ENCODE results near the gene OR5K1.

The OR5K1 gene

GRCh38 chr3:98462901-98463300 is at the start of gene OR5K1:
Gene OR5K1, plus strand, starts transcription at chr3:98463201. Its CDS starts 6,376 bp downstream, at chr3:98469577.
- DNase-seq (ENCODE audit: low read depth in 2 of 2) = no peak

- no peak for DNase-seq (ENCODE audit: low read depth in 2 of 2)
These were observed 30.4 kb upstream of the OR5K1 start for GRCh38 chr3:98432575-98432974.

- DNase-seq (ENCODE audit: low read depth in 2 of 2) = no peak
These were observed 29.2 kb upstream of the OR5K1 start for GRCh38 chr3:98433764-98434163.

GRCh38 chr3:98434412-98434811 is 28.6 kb upstream of the OR5K1 start:
- no peak for DNase-seq (ENCODE audit: low read depth in 2 of 2)

- DNase-seq (ENCODE audit: low read depth in 2 of 2) = no peak
These were observed 22.7 kb upstream of the OR5K1 start for GRCh38 chr3:98440283-98440682.

- no peak for DNase-seq (ENCODE audit: low read depth in 2 of 2)
These were observed 17.0 kb upstream of the OR5K1 start for GRCh38 chr3:98445949-98446406.

GRCh38 chr3:98449606-98450193 is 13.3 kb upstream of the OR5K1 start:
- no peak for DNase-seq (ENCODE audit: low read depth in 2 of 2)

GRCh38 chr3:98450372-98450771 is 12.6 kb upstream of the OR5K1 start:
- no peak for DNase-seq (ENCODE audit: low read depth in 2 of 2)

GRCh38 chr3:98453827-98454226 is 9.2 kb upstream of the OR5K1 start:
- no peak for DNase-seq (ENCODE audit: low read depth in 2 of 2)

- DNase-seq (ENCODE audit: low read depth in 2 of 2) = no peak
These were observed 8.1 kb upstream of the OR5K1 start for GRCh38 chr3:98454929-98455328.

- DNase-seq (ENCODE audit: low read depth in 2 of 2) = no peak
These were observed 5.5 kb upstream of the OR5K1 start for GRCh38 chr3:98457543-98457942.

- DNase-seq (ENCODE audit: low read depth in 2 of 2) = no peak
These were observed 2.8 kb upstream of the OR5K1 start for GRCh38 chr3:98460220-98460619.

- DNase-seq (ENCODE audit: low read depth in 2 of 2) = no peak
These were observed 19.9 kb downstream of the OR5K1 start for GRCh38 chr3:98482717-98483482.

GRCh38 chr3:98483626-98484025 is 20.6 kb downstream of the OR5K1 start:
- DNase-seq (ENCODE audit: low read depth in 2 of 2) = no peak

GRCh38 chr3:98497381-98497780 is 34.4 kb downstream of the OR5K1 start, which contains the start of gene OR5K2:
Gene OR5K2, plus strand, starts transcription at chr3:98497681. Its CDS starts 0 bp downstream, at chr3:98497681.
- no peak for DNase-seq (ENCODE audit: low read depth in 2 of 2)

- DNase-seq (ENCODE audit: low read depth in 2 of 2) = no peak
These were observed 37.0 kb downstream of the OR5K1 start for GRCh38 chr3:98500019-98500418.

- DNase-seq (ENCODE audit: low read depth in 2 of 2) = no peak
These were observed 38.3 kb downstream of the OR5K1 start for GRCh38 chr3:98501270-98501669.

GRCh38 chr3:98501863-98502576 is 39.0 kb downstream of the OR5K1 start:
- no peak for DNase-seq (ENCODE audit: low read depth in 2 of 2)

GRCh38 chr3:98504539-98504938 is 41.5 kb downstream of the OR5K1 start:
- DNase-seq (ENCODE audit: low read depth in 2 of 2) = no peak

GRCh38 chr3:98508582-98508981 is 45.6 kb downstream of the OR5K1 start:
- DNase-seq (ENCODE audit: low read depth in 2 of 2) = no peak

- no peak for DNase-seq (ENCODE audit: low read depth in 2 of 2)
These were observed 49.6 kb downstream of the OR5K1 start for GRCh38 chr3:98512576-98512975.

GRCh38 chr3:98513091-98513511 is 50.1 kb downstream of the OR5K1 start:
- DNase-seq (ENCODE audit: low read depth in 2 of 2) = no peak

GRCh38 chr3:98513736-98514135 is 50.7 kb downstream of the OR5K1 start:
- no peak for DNase-seq (ENCODE audit: low read depth in 2 of 2)

Measured in stimulated activated CD8-positive, alpha-beta memory T cell treated with anti-CD3 and anti-CD28 coated beads, Interleukin-7, amount 100 ng/mL, for 1 hour (primary cell).